Esophagus squamous epithelium (tissue), 4 donors: Measurements from ENCODE around the gene CD44.
"Not testable (repeated sequence)": the region's sequence is repeated elsewhere in the genome, so short reads cannot be mapped to it uniquely, and the experiment has no call there.

Experiments used
- POLR2A ChIP-seq, 4 donors: fragments of 450-650 bp; IDR thresholded peaks; one replicate each; pipeline ENCODE4 v1.6.1; 2017; ENCODE audit warnings: antibody characterized with exemption in 4 of 4, mild to moderate bottlenecking in 4 of 4, moderate library complexity in 3 of 4
- TF ChIP-seq, protein P1 (sequence below), 6 experiments: fragments of 450-650 bp in 4 of 6; fragments of 200-600 bp in 2 of 6; sonication (generic) in 2 of 6; IDR thresholded peaks; one replicate each; pipeline ENCODE4 v1.5.1; 2016 to 2019; ENCODE audit warnings: antibody characterized with exemption in 6 of 6, mild to moderate bottlenecking in 4 of 6, moderate library complexity in 4 of 6

DNA sequence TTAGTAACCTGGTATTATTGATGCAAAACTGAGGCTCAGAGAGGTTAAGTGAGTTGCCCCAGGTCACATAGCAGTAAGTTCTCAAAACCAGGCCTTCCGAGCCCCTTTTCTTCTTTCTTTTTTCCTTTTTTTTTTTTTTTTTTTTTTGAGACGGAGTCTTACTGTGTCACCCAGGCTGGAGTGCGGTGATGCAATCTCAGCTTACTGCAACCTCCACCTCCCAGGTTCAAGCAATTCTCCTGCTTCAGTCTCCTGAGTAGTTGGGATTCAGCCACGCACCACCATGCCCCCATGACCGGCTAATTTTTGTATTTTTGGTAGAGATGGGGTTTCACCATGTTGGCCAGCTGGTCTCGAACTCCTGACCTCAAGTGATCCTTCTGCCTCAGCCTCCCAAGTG lies 87.8 kb downstream of the CD44 start:
- not testable (repeated sequence) for TF ChIP-seq POLR2A (IDR thresholded peaks at IDR 0.05)
- TF ChIP-seq, protein P1, sequence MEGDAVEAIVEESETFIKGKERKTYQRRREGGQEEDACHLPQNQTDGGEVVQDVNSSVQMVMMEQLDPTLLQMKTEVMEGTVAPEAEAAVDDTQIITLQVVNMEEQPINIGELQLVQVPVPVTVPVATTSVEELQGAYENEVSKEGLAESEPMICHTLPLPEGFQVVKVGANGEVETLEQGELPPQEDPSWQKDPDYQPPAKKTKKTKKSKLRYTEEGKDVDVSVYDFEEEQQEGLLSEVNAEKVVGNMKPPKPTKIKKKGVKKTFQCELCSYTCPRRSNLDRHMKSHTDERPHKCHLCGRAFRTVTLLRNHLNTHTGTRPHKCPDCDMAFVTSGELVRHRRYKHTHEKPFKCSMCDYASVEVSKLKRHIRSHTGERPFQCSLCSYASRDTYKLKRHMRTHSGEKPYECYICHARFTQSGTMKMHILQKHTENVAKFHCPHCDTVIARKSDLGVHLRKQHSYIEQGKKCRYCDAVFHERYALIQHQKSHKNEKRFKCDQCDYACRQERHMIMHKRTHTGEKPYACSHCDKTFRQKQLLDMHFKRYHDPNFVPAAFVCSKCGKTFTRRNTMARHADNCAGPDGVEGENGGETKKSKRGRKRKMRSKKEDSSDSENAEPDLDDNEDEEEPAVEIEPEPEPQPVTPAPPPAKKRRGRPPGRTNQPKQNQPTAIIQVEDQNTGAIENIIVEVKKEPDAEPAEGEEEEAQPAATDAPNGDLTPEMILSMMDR (IDR thresholded peaks at IDR 0.05): not testable (repeated sequence)
